T-cell (primary cell): Measurements from ENCODE around the gene RNF227. TPM values are rescaled to one million over a fixed set of nuclear protein-coding genes. Genes with fewer than 3 reads are reported as not detected.

Experiments
- ATAC-seq, 4 experiments: fragments of 200-7000 bp in 3 of 4; fragments of 150-1000 bp in 1 of 4; cut with Tn5 transposase; replicated peaks in 1 of 4; 1 replicate in 3 of 4; 2 replicates in 1 of 4; pipeline ENCODE4 v1.10.0; 2021; ENCODE audit warnings: moderate library complexity in 3 of 4, mild to moderate bottlenecking in 2 of 4, moderate number of reproducible peaks in 1 of 4
- CTCF ChIA-PET, 2 donors: fragments of 300-600 bp; sonication (Branson Sonifier 250); formaldehyde crosslinking; loops; one replicate each; lab custom pipeline; 2022; ENCODE audit warnings: antibody characterized with exemption in 2 of 2; lab: Charles Lee
- POLR2A ChIA-PET, 2 donors: fragments of 300-600 bp; sonication (Branson Sonifier 250); formaldehyde crosslinking; loops; one replicate each; lab custom pipeline; 2022; ENCODE audit warnings: antibody characterized with exemption in 2 of 2; lab: Charles Lee
- DNase-seq, 35 experiments: peaks; one replicate each; pipeline versions ENCODE4 v3.0.0 to v3.0.0-alpha.2; 2013 to 2023
- H3K27ac ChIP-seq: one replicate; pipeline ENCODE4 v1.5.1; 2013; ENCODE audit warnings: low read length
- H3K27me3 ChIP-seq, 2 experiments: replicated peaks in 1 of 2; 1 replicate in 1 of 2; 2 replicates in 1 of 2; pipeline versions ENCODE4 v1.6.1 to v1.7.0; 2013; ENCODE audit warnings: low read length in 1 of 2, mixed read lengths in 1 of 2; ENCODE audit not compliant: control insufficient read depth in 2 of 2, insufficient read depth in 2 of 2; ENCODE audit errors: extremely low read depth in 1 of 2
- H3K36me3 ChIP-seq, 2 donors: 1 replicate in 1 of 2; 2 replicates in 1 of 2; pipeline versions ENCODE4 v1.6.1 to v1.7.0; 2013; ENCODE audit warnings: low read length in 1 of 2; ENCODE audit not compliant: control insufficient read depth in 2 of 2, insufficient read depth in 1 of 2; ENCODE audit errors: extremely low read depth in 1 of 2
- H3K4me1 ChIP-seq, 2 experiments: 1 replicate in 1 of 2; 2 replicates in 1 of 2; pipeline versions ENCODE4 v1.6.1 to v1.7.0; 2013; ENCODE audit warnings: low read length in 2 of 2, mixed read lengths in 1 of 2; ENCODE audit not compliant: insufficient read depth in 2 of 2, control insufficient read depth in 1 of 2; ENCODE audit errors: extremely low read depth in 1 of 2
- H3K4me3 ChIP-seq, 2 donors: 1 replicate in 1 of 2; 2 replicates in 1 of 2; pipeline versions ENCODE4 v1.5.1 to v1.7.0; 2013; ENCODE audit warnings: mild to moderate bottlenecking in 2 of 2, low read length in 1 of 2, moderate library complexity in 1 of 2; ENCODE audit not compliant: control insufficient read depth in 1 of 2; ENCODE audit errors: extremely low read depth in 1 of 2
- H3K9me3 ChIP-seq: 2 replicates; pipeline ENCODE4 v1.7.0; 2013
- H3K27ac Mint-ChIP-seq, 2 donors: one replicate each; pipeline ENCODE4 v1.8.0; 2020 to 2021; ENCODE audit warnings: mild to moderate bottlenecking in 2 of 2, mixed read lengths in 2 of 2
- H3K27me3 Mint-ChIP-seq, 2 donors: one replicate each; pipeline ENCODE4 v1.8.0; 2021 to 2022; ENCODE audit warnings: mixed read lengths in 2 of 2
- H3K36me3 Mint-ChIP-seq: one replicate; pipeline ENCODE4 v1.8.0; 2021; ENCODE audit warnings: mixed read lengths
- H3K4me1 Mint-ChIP-seq, 3 donors: one replicate each; pipeline ENCODE4 v1.8.0; 2020 to 2022; ENCODE audit warnings: mixed read lengths in 3 of 3, mild to moderate bottlenecking in 1 of 3
- H3K4me3 Mint-ChIP-seq, 3 donors: one replicate each; pipeline ENCODE4 v1.8.0; 2020 to 2022; ENCODE audit warnings: mild to moderate bottlenecking in 3 of 3, mixed read lengths in 3 of 3, moderate library complexity in 3 of 3
- H3K9me3 Mint-ChIP-seq, 3 donors: one replicate each; pipeline ENCODE4 v1.8.0; 2020 to 2022; ENCODE audit warnings: mixed read lengths in 3 of 3
- WGBS: methylation state at CpG from one replicate; pipeline ENCODE4 v1.1.5; 2013; ENCODE audit warnings: missing lambda C conversion rate; ENCODE audit not compliant: insufficient coverage; 5-methylcytosine and 5-hydroxymethylcytosine counted together
- total RNA-seq, 35 experiments: library from RNA in 6 of 35; stranded (reverse) in 6 of 35; fragments of 120-200 nt in 1 of 35; gene quantifications; one replicate each; pipeline versions ENCODE4 v1.2.1 to v1.2.4 and lab custom pipeline; 2013 to 2026

RNF227 gene
- total RNA-seq (1 to 10 TPM; 2.9 to 7.3 (median 5.2) TPM), total RNA-seq (lab: John Stamatoyannopoulos, UW) (3.0 to 13.2 (median 6.1) reads per million in 29 experiments)
- 5.9 TPM for total RNA-seq (2013)

DNA sequence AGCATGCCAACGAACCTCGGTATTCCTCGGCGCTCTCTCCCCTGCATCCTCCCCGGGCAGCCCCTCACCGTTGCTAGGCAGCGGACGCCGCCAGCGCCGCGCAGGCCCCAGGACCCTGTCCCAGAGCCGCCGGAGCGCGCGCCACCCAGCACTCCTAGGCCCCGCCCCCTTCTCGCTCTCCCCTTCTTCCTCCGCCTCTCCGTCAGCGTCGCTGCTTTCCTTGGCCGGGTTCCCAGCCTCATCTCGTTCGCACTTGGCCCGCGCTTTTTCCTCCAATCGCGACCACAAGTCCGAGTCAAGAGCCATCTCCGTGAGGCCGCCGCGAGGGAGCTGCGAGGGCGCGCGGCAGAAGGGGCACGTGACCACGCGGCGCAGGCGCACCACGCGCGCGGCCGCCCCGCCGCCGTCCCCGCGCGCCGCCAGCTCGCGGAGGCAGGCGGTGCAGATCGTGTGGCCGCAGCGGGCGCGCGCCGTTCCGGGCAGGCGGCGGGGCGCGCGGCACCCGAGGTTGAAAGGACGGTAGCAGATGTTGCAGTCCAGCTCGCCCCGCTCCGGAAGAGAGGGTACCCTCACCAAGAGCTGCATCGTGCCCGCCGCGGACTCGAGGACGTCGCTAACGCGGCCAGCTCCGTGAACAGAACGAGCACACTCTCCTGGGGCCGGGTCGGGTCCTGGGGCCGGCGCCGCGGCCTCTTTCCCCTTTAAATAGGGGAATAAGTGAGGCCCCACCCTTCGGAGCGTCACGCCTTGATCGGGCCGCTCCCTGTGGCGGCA, at the start of gene RNF227:
TSS of gene RNF227 (minus strand) at position 679 of the 774 bp plus-strand sequence. CDS start at position 585, 94 bp downstream.
- ATAC-seq = peak; percentile 81 to 82 (median 82)
- no peaks in the 10 kb centered on the region for H3K27me3 Mint-ChIP-seq
- ChIA-PET CTCF (interaction anchor here (0.5 to 2.6 kb wide), 9 partner anchors 16 to 390 kb away, joined by 3 to 24 read pairs (median 3); partner anchors contain the start of genes CNTROB (in 1 of the 2), NAA38 (in 1 of the 2) and TRAPPC1 (in 1 of the 2)), POLR2A (interaction anchor here (0.5 to 0.7 kb wide), 4 partner anchors 65 to 203 kb away, joined by 4 to 12 read pairs (median 4); no protein-coding TSS in a partner anchor)
- Histone ChIP-seq H3K27ac (peak within 1 kb of the TSS; percentile 85), H3K4me1 (peaks cover 18 to 21% of the 10 kb centered on the region in 2 experiments), H3K27me3 (no peaks in the 10 kb centered on the region), H3K36me3 (peaks cover 11 to 12% of the 10 kb centered on the region in 2 donors), H3K9me3 (no peaks in the 10 kb centered on the region), H3K4me3 (peak within 1 kb of the TSS; percentile 65 to 77)
- peaks cover 10% of the 10 kb centered on the region for H3K36me3 Mint-ChIP-seq
- peak within 1 kb of the TSS; percentile 83 to 92 (median 91) for H3K4me3 Mint-ChIP-seq
- H3K9me3 Mint-ChIP-seq = no peaks in the 10 kb centered on the region
- peak within 1 kb of the TSS; percentile 90 to 94 for H3K27ac Mint-ChIP-seq
- DNase-seq = peak; percentile 50 to 91 (median 68)
- H3K4me1 Mint-ChIP-seq = peaks cover 27 to 36% (median 32%) of the 10 kb centered on the region in 3 donors
- WGBS = 1% methylated on average over 94 of the region's 100 CpGs

DNA sequence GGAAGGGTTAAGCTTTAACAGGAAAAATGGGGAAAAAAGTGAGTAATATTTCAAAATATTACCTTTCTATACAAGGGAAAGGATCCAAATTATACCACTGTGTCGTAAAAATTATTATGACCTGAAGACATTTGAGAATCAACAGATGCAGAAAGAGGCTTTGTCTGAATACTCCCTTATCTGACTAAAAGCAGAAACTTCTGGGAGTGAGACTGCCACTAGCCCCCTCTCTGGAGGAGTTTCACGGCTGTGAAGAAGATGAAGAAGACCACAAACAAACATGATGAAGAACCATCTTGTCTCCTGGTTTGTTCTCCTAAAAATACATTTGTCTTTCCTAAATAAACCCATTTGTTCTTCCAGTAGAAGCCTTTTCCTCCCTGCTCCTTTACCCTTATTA, 45.3 kb upstream of the RNF227 start:
- H3K4me1 ChIP-seq = no peaks in the 10 kb centered on the region
- no peaks in the 10 kb centered on the region for H3K9me3 ChIP-seq
- WGBS = no CpG with 5 or more reads among the region's 2 CpGs
- POLR2A ChIA-PET = interaction anchor here in 1 of 2 donors (0.6 kb wide), 1 partner anchor 315 kb away, joined by 8 read pairs; no protein-coding TSS in a partner anchor
- H3K4me1 Mint-ChIP-seq = no peaks in the 10 kb centered on the region
- H3K4me3 Mint-ChIP-seq = no peak overlapping the region
- no peak overlapping the region for H3K27ac Mint-ChIP-seq
- H3K36me3 Mint-ChIP-seq = no peaks in the 10 kb centered on the region
- no peak overlapping the region for H3K27ac ChIP-seq
- no peaks in the 10 kb centered on the region for H3K9me3 Mint-ChIP-seq
- H3K4me3 ChIP-seq = no peak overlapping the region
- peaks cover 0 to 21% of the 10 kb centered on the region in 2 experiments for H3K27me3 ChIP-seq
- CTCF ChIA-PET = interaction anchor here in 1 of 2 donors (0.6 kb wide), 1 partner anchor 35 kb away, joined by 4 read pairs; no protein-coding TSS in a partner anchor
- H3K27me3 Mint-ChIP-seq = peaks cover 5% of the 10 kb centered on the region in 2 donors
- no peaks in the 10 kb centered on the region for H3K36me3 ChIP-seq
- DNase-seq = no peak
- no peak for ATAC-seq

DNA sequence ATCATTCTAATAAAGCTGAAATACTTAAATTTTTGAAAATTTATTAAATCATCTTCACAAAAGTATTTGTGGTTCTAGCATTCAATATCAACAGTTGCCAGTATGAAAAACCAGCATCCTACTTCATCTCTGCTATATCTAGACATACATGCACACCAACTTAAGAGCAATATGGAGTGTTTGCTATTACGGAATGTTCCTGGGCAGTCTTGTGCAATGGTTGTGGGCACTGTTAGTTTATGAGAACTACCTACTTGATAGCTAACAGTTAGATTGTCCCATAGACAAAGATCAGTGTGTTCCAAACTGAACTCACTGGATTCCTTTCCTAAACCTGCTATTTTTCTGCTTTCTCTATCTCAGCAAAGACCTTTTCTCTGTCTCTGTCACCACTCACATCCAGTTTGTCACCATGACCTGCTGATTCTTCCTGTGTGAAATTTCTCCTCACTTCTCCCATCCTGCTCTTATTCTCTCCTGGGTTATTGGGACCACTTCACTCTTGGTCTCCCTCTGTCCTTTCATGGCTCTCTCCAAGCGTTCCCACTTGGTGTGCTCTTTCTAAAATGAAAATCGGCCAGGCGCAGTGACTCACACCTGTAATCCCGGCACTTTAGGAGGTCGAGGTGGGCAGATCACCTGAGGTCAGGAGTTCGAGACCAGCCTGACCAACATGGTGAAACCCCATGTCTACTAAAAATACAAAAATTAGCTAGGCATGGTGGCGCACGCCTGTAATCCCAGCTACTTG, 43.6 kb upstream of the RNF227 start:
- Mint-ChIP-seq H3K36me3 (no peaks in the 10 kb centered on the region), H3K27me3 (peaks cover 5% of the 10 kb centered on the region in 2 donors), H3K4me1 (no peaks in the 10 kb centered on the region), H3K27ac (no peak overlapping the region), H3K9me3 (no peaks in the 10 kb centered on the region), H3K4me3 (no peak overlapping the region)
- Histone ChIP-seq H3K27ac (no peak overlapping the region), H3K4me3 (no peak overlapping the region), H3K4me1 (no peaks in the 10 kb centered on the region), H3K27me3 (peaks cover 0 to 18% of the 10 kb centered on the region in 2 experiments), H3K36me3 (no peaks in the 10 kb centered on the region), H3K9me3 (no peaks in the 10 kb centered on the region)
- POLR2A ChIA-PET = no interaction called here
- 88% methylated on average over 3 of the region's 9 CpGs for WGBS
- no peak for DNase-seq
- no peak for ATAC-seq
- CTCF ChIA-PET = no interaction called here

DNA sequence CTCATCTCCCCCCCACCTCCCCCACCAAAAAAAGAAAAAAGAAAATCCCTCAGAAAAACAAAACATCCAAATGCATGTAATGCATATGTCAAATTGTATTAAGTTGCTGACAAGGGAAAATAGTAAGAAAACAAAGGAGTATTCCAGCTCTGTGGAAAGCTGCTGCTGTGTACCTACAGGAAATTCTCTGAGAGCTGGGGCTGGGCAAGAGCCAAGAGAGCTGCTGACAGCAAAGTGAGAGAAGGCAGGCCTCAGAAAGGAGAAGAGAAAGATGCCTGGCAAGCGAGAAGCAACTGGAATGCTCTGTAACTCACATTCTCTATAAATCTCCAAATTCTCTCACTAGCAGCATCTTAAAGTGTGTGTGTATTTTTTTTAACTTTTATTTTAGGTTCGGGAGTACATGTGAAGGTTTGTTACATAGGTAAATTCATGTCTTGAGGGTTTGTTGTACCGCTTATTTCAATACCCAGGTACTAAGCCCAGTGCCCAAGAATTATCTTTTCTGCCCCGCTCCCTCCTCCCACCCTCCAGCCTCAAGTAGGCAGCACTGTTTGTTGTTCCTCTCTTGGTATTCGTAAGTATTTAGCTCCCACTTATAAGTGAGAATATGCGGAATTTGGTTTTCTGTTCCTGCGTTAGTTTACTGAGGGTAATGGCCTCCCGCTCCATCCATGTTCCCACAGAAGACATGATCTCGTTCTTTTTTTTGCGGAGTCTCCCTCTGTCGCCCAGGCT, 40.3 kb upstream of the RNF227 start:
- ChIA-PET POLR2A (no interaction called here), CTCF (no interaction called here)
- Histone ChIP-seq H3K27me3 (peaks cover 0 to 9% of the 10 kb centered on the region in 2 experiments), H3K36me3 (no peaks in the 10 kb centered on the region), H3K9me3 (no peaks in the 10 kb centered on the region), H3K27ac (no peak overlapping the region), H3K4me1 (no peaks in the 10 kb centered on the region), H3K4me3 (no peak overlapping the region)
- DNase-seq = no peak
- Mint-ChIP-seq H3K27ac (no peak overlapping the region), H3K4me1 (peaks cover 0 to 2% (median 2%) of the 10 kb centered on the region in 3 donors), H3K9me3 (no peaks in the 10 kb centered on the region), H3K4me3 (no peak overlapping the region), H3K36me3 (no peaks in the 10 kb centered on the region), H3K27me3 (peaks cover 5% of the 10 kb centered on the region in 2 donors)
- WGBS = 96% methylated on average over 5 of the region's 11 CpGs
- no peak for ATAC-seq

DNA sequence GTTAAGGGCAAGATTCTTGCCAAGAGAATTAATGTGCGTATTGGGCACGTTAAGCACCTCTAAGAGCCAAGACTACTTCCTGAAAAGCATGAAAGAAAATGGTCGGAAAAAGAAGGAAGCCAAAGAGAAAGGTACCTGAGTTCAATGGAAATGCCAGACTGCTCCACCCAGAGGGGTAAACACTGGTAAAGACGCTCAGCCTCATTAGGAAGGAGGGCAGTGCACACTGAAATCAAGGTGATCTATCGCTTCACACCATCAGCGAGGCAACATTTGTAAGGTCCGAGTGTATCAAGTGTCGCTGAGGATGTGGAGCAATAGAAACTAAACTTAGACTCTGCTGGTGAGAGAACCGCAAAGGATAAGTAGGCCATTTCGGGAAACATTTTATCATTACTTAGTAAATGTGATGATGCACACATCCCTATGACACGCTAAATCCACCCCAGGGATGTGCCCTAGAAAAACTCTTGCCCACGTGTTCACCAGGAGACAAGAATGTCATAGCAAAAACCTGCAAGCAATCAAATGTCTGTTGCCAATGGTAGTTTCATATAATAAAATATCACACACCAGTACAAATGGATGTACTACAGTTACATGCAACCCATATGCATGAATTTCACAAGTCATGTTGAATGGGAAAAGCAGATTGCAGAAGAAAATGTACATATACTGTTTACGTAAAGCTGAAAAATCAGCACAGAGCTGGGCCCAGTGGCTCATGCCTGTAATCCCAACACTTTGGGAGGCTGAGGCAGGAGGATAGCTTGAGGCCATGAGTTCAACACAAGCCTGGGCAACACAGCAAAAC, 39.5 kb upstream of the RNF227 start:
- Histone ChIP-seq H3K27me3 (peaks cover 0 to 3% of the 10 kb centered on the region in 2 experiments), H3K27ac (no peak overlapping the region), H3K4me1 (no peaks in the 10 kb centered on the region), H3K36me3 (no peaks in the 10 kb centered on the region), H3K9me3 (no peaks in the 10 kb centered on the region), H3K4me3 (no peak overlapping the region)
- no peaks in the 10 kb centered on the region for H3K36me3 Mint-ChIP-seq
- no peak overlapping the region for H3K27ac Mint-ChIP-seq
- 73% methylated on average over 5 of the region's 13 CpGs for WGBS
- CTCF ChIA-PET = no interaction called here
- DNase-seq (no peak), ATAC-seq (no peak)
- H3K27me3 Mint-ChIP-seq = peaks cover 2 to 3% of the 10 kb centered on the region in 2 donors
- no peak overlapping the region for H3K4me3 Mint-ChIP-seq
- no peaks in the 10 kb centered on the region for H3K9me3 Mint-ChIP-seq
- H3K4me1 Mint-ChIP-seq = peaks cover 0 to 5% (median 5%) of the 10 kb centered on the region in 3 donors
- POLR2A ChIA-PET = no interaction called here
